ENCODE data around the gene ADTRP. TPM values are rescaled to one million over a fixed set of nuclear protein-coding genes. Genes with fewer than 3 reads are reported as not detected.

The ADTRP gene, protein sequence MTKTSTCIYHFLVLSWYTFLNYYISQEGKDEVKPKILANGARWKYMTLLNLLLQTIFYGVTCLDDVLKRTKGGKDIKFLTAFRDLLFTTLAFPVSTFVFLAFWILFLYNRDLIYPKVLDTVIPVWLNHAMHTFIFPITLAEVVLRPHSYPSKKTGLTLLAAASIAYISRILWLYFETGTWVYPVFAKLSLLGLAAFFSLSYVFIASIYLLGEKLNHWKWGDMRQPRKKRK
- total RNA-seq = 1 to 10 TPM; 3.5 to 4.2 TPM

- CTCF ChIA-PET = interaction anchor here (1.1 kb wide), 1 partner anchor 10 kb away, joined by 4 read pairs; no protein-coding TSS in a partner anchor
- POLR2A ChIA-PET = no interaction called here
These were observed at the start of gene ADTRP for GRCh38 chr6:11778648-11779328. ADTRP (minus strand) TSS chr6:11778803; CDS start chr6:11778759, 44 bp downstream.

- CTCF ChIA-PET = interaction anchor here (0.5 kb wide), 1 partner anchor 518 kb away, joined by 3 read pairs; no protein-coding TSS in a partner anchor
- POLR2A ChIA-PET = no interaction called here
These were observed 48.2 kb upstream of the ADTRP start for GRCh38 chr6:11826779-11827178.

DNA sequence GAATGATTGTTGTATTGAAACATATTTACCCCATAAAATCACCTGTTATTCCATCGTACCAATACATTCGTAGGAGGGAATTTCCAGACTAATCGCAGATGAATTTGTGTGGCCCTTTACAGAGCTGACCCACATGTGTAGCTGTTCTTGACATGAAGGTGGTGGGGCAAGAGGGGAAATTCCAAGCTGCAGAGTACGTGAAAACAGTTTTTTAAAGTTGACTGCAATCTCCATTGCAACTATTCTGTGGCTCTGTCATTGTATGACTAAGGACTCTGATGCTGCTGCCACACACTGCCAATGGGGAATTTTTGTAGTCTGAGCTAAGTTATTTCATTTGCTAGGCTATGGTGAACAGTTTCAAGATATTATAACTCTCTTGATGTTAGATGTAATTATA is 46.4 kb upstream of the ADTRP start:
- POLR2A ChIA-PET = no interaction called here
- CTCF ChIA-PET = no interaction called here

- ChIA-PET POLR2A (interaction anchor here (0.6 kb wide), 1 partner anchor 192 kb away, joined by 3 read pairs; no protein-coding TSS in a partner anchor), CTCF (no interaction called here)
These were observed 43.7 kb upstream of the ADTRP start for GRCh38 chr6:11822346-11822745.

DNA sequence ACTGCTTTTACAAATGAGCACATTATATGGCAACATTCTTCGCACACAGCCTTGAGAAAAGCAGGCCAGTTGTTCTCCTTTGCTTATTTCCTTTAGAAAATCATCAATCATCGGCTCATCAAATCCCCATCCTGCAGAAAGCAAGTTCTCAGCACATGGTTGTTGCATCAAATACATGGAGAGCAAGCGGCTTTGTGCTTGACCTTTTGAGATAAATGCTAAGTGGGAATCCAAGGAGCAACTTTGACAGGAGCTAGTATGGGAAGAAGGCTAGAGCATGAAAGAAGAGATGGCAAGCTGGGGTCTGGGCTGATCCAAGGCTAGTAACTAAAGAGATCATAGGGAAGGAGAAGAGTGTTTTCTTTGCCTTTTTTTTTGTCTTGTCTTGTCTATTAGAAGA is 43.2 kb upstream of the ADTRP start:
- ChIA-PET POLR2A (interaction anchor here (0.6 kb wide), 1 partner anchor 192 kb away, joined by 3 read pairs; no protein-coding TSS in a partner anchor), CTCF (no interaction called here)

GRCh38 chr6:11820821-11821220 is 42.2 kb upstream of the ADTRP start:
- ChIA-PET CTCF (no interaction called here), POLR2A (no interaction called here)

- CTCF ChIA-PET = no interaction called here
- POLR2A ChIA-PET = no interaction called here
These were observed 40.9 kb upstream of the ADTRP start for GRCh38 chr6:11819486-11819885.

GRCh38 chr6:11815231-11815630 is 36.6 kb upstream of the ADTRP start:
- ChIA-PET POLR2A (no interaction called here), CTCF (no interaction called here)

DNA sequence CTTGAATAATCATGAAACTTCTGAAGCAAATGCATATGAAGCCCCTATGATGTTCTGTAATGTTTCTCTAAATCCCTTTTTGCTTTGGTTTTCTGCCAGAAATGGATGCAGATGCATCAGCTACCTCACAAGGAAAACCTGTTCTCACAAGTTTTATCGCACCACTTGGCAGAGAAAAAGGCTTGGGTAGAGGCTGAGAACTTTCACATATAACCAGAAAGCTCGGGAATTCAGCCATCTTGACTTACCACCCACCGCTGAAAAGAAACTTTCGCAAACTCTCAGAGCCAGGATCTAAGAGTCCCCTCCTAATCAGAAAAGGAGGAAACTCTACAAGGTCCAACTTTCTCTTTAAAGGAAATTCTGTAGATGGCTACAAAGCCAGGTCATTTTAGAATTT is 36.2 kb upstream of the ADTRP start:
- ChIA-PET CTCF (no interaction called here), POLR2A (no interaction called here)

GRCh38 chr6:11814106-11814505 is 35.5 kb upstream of the ADTRP start:
- ChIA-PET CTCF (no interaction called here), POLR2A (no interaction called here)

- CTCF ChIA-PET = no interaction called here
- POLR2A ChIA-PET = no interaction called here
These were observed 35.0 kb upstream of the ADTRP start for GRCh38 chr6:11813606-11814005.

- CTCF ChIA-PET = no interaction called here
These were observed 34.3 kb upstream of the ADTRP start for GRCh38 chr6:11812951-11813350.

GRCh38 chr6:11812439-11812838 is 33.8 kb upstream of the ADTRP start:
- ChIA-PET POLR2A (no interaction called here), CTCF (no interaction called here)

More at GRCh38 chr6:11812951-11813350, 34.3 kb upstream of the ADTRP start:
- POLR2A ChIA-PET = no interaction called here

GRCh38 chr6:11811644-11812264 is 33.2 kb upstream of the ADTRP start:
- ChIA-PET POLR2A (no interaction called here), CTCF (no interaction called here)

DNA sequence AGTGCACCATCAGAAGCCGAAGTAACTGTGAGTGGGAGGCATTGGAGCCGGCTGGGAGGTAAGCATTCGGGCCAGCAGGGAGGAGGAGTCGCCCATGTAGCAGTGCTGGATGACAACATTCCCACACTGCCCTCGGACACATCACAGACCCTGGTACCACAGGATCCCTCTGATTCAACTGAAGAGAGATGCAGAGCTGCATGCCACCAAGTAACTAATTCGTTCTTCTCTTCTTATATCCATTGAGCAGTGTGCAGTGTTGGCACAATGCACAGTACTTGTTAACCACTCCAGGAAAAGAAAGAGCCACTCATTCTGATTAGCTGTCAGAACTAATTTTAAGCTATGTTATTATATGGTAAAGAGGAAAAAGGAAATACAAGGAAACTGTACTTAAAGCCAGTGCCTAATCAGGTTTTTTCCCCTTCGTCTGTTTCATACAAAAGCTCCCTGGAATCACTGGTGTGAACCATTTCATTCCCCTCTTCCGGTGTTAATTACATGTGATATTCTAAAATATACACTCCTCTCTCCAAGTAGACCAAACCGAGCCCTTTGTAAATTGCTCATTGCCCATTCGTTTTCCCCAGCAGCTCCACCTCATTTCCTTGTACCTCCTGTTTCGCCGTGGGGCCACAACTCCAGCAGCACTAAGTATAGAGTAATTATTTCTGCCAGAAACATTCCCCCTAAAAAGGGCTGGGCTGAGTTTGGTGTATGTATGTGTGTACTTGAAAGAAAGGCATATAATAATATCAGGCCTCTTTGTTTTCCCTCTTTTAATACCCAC is 32.4 kb upstream of the ADTRP start:
- ChIA-PET POLR2A (interaction anchor here (0.8 kb wide), 1 partner anchor 268 kb away, joined by 3 read pairs; no protein-coding TSS in a partner anchor), CTCF (no interaction called here)

- POLR2A ChIA-PET = interaction anchor here (0.8 kb wide), 1 partner anchor 269 kb away, joined by 3 read pairs; no protein-coding TSS in a partner anchor
- CTCF ChIA-PET = no interaction called here
These were observed 31.5 kb upstream of the ADTRP start for GRCh38 chr6:11810039-11810541.

DNA sequence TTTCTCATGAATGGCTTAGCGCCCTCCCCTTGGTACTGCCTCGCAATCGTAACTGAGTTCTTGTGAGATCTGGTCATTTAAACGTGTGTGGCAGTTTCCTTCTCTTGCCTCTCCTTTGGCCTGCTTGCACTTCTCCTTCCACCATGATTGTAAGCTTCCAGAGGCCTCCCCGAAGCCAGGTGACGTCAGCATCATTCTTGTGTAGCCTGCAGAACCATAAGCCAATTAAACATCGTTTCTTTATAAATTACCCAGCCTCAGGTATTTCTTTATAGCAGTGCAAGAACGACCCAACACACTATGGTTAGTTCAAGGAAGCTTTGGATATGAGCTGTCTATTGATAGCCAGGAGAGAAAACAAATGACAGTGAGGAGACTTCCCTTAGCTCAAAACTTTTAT is 29.5 kb upstream of the ADTRP start:
- POLR2A ChIA-PET = no interaction called here
- CTCF ChIA-PET = no interaction called here

- CTCF ChIA-PET = no interaction called here
These were observed 28.1 kb upstream of the ADTRP start for GRCh38 chr6:11806561-11807317.

GRCh38 chr6:11805259-11806053 is 26.9 kb upstream of the ADTRP start:
- ChIA-PET POLR2A (no interaction called here), CTCF (no interaction called here)

More at GRCh38 chr6:11806561-11807317, 28.1 kb upstream of the ADTRP start:
- POLR2A ChIA-PET = no interaction called here
